ENCODE results near the gene SLC24A3.
"Not testable (repeated sequence)": the region's sequence is repeated elsewhere in the genome, so short reads cannot be mapped to it uniquely, and the experiment has no call there.

SLC24A3 gene

GRCh38 chr20:19676202-19676601 lies 463.8 kb downstream of the SLC24A3 start:
- H3K27ac ChIP-seq (ENCODE audit: extremely low read depth, low read depth, low read length): no peak overlapping the region
- H3K4me1 ChIP-seq (ENCODE audit: control insufficient read depth, insufficient read depth, low read length): no peaks in the 10 kb centered on the region
- TF ChIP-seq ZNF555 (tag by site-specific recombination; conservative IDR thresholded peaks at IDR 0.05) (no peak), ZNF366 (tag by site-specific recombination; conservative IDR thresholded peaks at IDR 0.05) (no peak)
- H3K36me3 ChIP-seq (ENCODE audit: control insufficient read depth in 2 of 2, insufficient read depth in 1 of 2, low read length in 2 of 2): no peaks in the 10 kb centered on the region
- ChIA-PET POLR2A (no interaction called here), CTCF (interaction anchor here (0.8 to 2.1 kb wide), 3 partner anchors 13 to 48 kb away, joined by 3 to 5 read pairs (median 4); no protein-coding TSS in a partner anchor)
- H3K4me3 ChIP-seq (ENCODE audit: low read depth, low read length): no peak overlapping the region
- no peaks in the 10 kb centered on the region for H3K9me3 ChIP-seq (ENCODE audit: control insufficient read depth, insufficient read depth, low read depth, low read length)

- Histone ChIP-seq H3K36me3 (ENCODE audit: control insufficient read depth in 2 of 2, insufficient read depth in 1 of 2, low read length in 2 of 2) (no peaks in the 10 kb centered on the region), H3K9me3 (ENCODE audit: control insufficient read depth, insufficient read depth, low read depth, low read length) (no peaks in the 10 kb centered on the region), H3K27ac (ENCODE audit: extremely low read depth, low read depth, low read length) (no peak overlapping the region), H3K4me1 (ENCODE audit: control insufficient read depth, insufficient read depth, low read length) (no peaks in the 10 kb centered on the region), H3K4me3 (ENCODE audit: low read depth, low read length) (no peak overlapping the region)
- POLR2A ChIA-PET: no interaction called here
- CTCF ChIA-PET: interaction anchor here (1.2 to 2.1 kb wide), 2 partner anchors 15 to 49 kb away, joined by 3 to 5 read pairs; no protein-coding TSS in a partner anchor
- TF ChIP-seq ZNF658 (tag by site-specific recombination; IDR thresholded peaks at IDR 0.05) (no peak), ZNF48 (tag by site-specific recombination; IDR thresholded peaks at IDR 0.05) (no peak), OVOL3 (tag by site-specific recombination; IDR thresholded peaks at IDR 0.05) (no peak)
Observed at GRCh38 chr20:19677336-19677735, 464.9 kb downstream of the SLC24A3 start.

- H3K9me3 ChIP-seq (ENCODE audit: control insufficient read depth, insufficient read depth, low read depth, low read length); H3K27ac ChIP-seq (ENCODE audit: extremely low read depth, low read depth, low read length); CTCF ChIA-PET; H3K4me3 ChIP-seq (ENCODE audit: low read depth, low read length); H3K4me1 ChIP-seq (ENCODE audit: control insufficient read depth, insufficient read depth, low read length); H3K36me3 ChIP-seq (ENCODE audit: control insufficient read depth in 2 of 2, insufficient read depth in 1 of 2, low read length in 2 of 2); POLR2A ChIA-PET: not testable (repeated sequence)
Observed at GRCh38 chr20:19678591-19678990, 466.1 kb downstream of the SLC24A3 start.

- no peaks in the 10 kb centered on the region for H3K36me3 ChIP-seq (ENCODE audit: control insufficient read depth in 2 of 2, insufficient read depth in 1 of 2, low read length in 2 of 2)
- TF ChIP-seq ZSCAN4 (tag by site-specific recombination; IDR thresholded peaks at IDR 0.05) (peak; percentile 87), ZNF24 (tag by site-specific recombination; IDR thresholded peaks at IDR 0.05) (no peak), ZNF133 (tag by site-specific recombination; IDR thresholded peaks at IDR 0.05) (no peak)
- no peak overlapping the region for H3K27ac ChIP-seq (ENCODE audit: extremely low read depth, low read depth, low read length)
- H3K4me1 ChIP-seq (ENCODE audit: control insufficient read depth, insufficient read depth, low read length): no peaks in the 10 kb centered on the region
- CTCF ChIA-PET: no interaction called here
- POLR2A ChIA-PET: no interaction called here
- H3K4me3 ChIP-seq (ENCODE audit: low read depth, low read length): no peak overlapping the region
- no peaks in the 10 kb centered on the region for H3K9me3 ChIP-seq (ENCODE audit: control insufficient read depth, insufficient read depth, low read depth, low read length)
Observed at GRCh38 chr20:19679900-19680495, 467.6 kb downstream of the SLC24A3 start.

GRCh38 chr20:19682249-19682648 lies 469.8 kb downstream of the SLC24A3 start:
- no peaks in the 10 kb centered on the region for H3K9me3 ChIP-seq (ENCODE audit: control insufficient read depth, insufficient read depth, low read depth, low read length)
- TF ChIP-seq SALL2 (tag by site-specific recombination; IDR thresholded peaks at IDR 0.05; ENCODE audit: borderline replicate concordance): no peak
- no peak for TF ChIP-seq WT1 (tag by site-specific recombination; IDR thresholded peaks at IDR 0.05)
- TF ChIP-seq ZNF239 (tag by site-specific recombination; IDR thresholded peaks at IDR 0.05): no peak
- TF ChIP-seq REST (tag by site-specific recombination; IDR thresholded peaks at IDR 0.05): no peak
- no peak for TF ChIP-seq ZSCAN16 (tag by site-specific recombination; IDR thresholded peaks at IDR 0.05)
- no peak for TF ChIP-seq ZNF324 (tag by site-specific recombination; IDR thresholded peaks at IDR 0.05)
- TF ChIP-seq YY2 (tag by site-specific recombination; IDR thresholded peaks at IDR 0.05): no peak
- TF ChIP-seq ZNF266 (tag by site-specific recombination; IDR thresholded peaks at IDR 0.05; ENCODE audit: low read depth): no peak
- no peak for TF ChIP-seq ZNF280D (tag by site-specific recombination; IDR thresholded peaks at IDR 0.05)
- TF ChIP-seq ZNF404 (tag by site-specific recombination; IDR thresholded peaks at IDR 0.05): no peak

More at GRCh38 chr20:19682249-19682648, 469.8 kb downstream of the SLC24A3 start:
- ChIA-PET POLR2A (no interaction called here), CTCF (no interaction called here)
- H3K27ac ChIP-seq (ENCODE audit: extremely low read depth, low read depth, low read length): no peak overlapping the region
- H3K4me3 ChIP-seq (ENCODE audit: low read depth, low read length): no peak overlapping the region
- no peaks in the 10 kb centered on the region for H3K4me1 ChIP-seq (ENCODE audit: control insufficient read depth, insufficient read depth, low read length)
- H3K36me3 ChIP-seq (ENCODE audit: control insufficient read depth in 2 of 2, insufficient read depth in 1 of 2, low read length in 2 of 2): no peaks in the 10 kb centered on the region
